BE2C (cell line): ENCODE measurements around the gene TVP23C.

ENCODE experiments used
- DNase-seq: peaks from one replicate; pipeline ENCODE4 v3.0.0-alpha.2; 2020
- H3K27me3 ChIP-seq: fragments of 250-450 bp; sonication (Bioruptor Pico); 2 replicates; pipeline ENCODE4 v1.5.1; 2020; ENCODE audit warnings: mild to moderate bottlenecking
- H3K36me3 ChIP-seq: fragments of 250-450 bp; sonication (Bioruptor Pico); 2 replicates; pipeline ENCODE4 v1.5.1; 2020; ENCODE audit warnings: mild to moderate bottlenecking
- H3K4me1 ChIP-seq: fragments of 250-450 bp; sonication (Bioruptor Pico); 2 replicates; pipeline ENCODE4 v1.5.1; 2020
- H3K4me3 ChIP-seq: 2 replicates; pipeline ENCODE4 v1.5.1; 2011; ENCODE audit warnings: low read depth, low read length
- H3K9me3 ChIP-seq: fragments of 250-450 bp; sonication (Bioruptor Pico); 2 replicates; pipeline ENCODE4 v1.5.1; 2020
- TF ChIP-seq, protein P1 (sequence below): IDR thresholded peaks from 2 replicates; pipeline ENCODE4 v1.5.1; 2012; ENCODE audit warnings: mild to moderate bottlenecking, low read depth, low read length

Gene TVP23C

DNA sequence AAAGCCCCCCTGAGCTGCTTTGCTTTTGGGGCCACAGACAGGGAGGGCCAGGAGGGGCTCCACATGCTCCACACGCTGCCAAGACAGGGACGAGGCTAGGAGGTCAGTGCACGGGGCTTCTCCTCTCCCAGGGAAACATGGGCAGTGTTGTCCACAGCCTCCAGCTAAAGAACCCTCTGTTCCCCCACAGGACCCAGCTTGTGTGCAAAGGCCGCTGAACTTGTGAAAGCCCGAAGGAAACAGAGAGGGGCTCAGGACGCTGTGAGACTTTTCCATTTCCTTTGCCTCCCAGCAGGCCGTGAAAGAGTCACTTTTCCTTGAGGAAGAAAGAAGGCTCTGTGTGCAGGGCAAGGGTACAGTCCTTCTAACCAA, 105.6 kb downstream of the TVP23C start:
- TF ChIP-seq, protein P1, sequence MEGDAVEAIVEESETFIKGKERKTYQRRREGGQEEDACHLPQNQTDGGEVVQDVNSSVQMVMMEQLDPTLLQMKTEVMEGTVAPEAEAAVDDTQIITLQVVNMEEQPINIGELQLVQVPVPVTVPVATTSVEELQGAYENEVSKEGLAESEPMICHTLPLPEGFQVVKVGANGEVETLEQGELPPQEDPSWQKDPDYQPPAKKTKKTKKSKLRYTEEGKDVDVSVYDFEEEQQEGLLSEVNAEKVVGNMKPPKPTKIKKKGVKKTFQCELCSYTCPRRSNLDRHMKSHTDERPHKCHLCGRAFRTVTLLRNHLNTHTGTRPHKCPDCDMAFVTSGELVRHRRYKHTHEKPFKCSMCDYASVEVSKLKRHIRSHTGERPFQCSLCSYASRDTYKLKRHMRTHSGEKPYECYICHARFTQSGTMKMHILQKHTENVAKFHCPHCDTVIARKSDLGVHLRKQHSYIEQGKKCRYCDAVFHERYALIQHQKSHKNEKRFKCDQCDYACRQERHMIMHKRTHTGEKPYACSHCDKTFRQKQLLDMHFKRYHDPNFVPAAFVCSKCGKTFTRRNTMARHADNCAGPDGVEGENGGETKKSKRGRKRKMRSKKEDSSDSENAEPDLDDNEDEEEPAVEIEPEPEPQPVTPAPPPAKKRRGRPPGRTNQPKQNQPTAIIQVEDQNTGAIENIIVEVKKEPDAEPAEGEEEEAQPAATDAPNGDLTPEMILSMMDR: no peak
- no peaks in the 10 kb centered on the region for H3K4me1 ChIP-seq
- no peak for DNase-seq
- no peaks in the 10 kb centered on the region for H3K27me3 ChIP-seq
- H3K36me3 ChIP-seq: no peaks in the 10 kb centered on the region
- H3K9me3 ChIP-seq: no peaks in the 10 kb centered on the region
- H3K4me3 ChIP-seq: no peak overlapping the region

DNA sequence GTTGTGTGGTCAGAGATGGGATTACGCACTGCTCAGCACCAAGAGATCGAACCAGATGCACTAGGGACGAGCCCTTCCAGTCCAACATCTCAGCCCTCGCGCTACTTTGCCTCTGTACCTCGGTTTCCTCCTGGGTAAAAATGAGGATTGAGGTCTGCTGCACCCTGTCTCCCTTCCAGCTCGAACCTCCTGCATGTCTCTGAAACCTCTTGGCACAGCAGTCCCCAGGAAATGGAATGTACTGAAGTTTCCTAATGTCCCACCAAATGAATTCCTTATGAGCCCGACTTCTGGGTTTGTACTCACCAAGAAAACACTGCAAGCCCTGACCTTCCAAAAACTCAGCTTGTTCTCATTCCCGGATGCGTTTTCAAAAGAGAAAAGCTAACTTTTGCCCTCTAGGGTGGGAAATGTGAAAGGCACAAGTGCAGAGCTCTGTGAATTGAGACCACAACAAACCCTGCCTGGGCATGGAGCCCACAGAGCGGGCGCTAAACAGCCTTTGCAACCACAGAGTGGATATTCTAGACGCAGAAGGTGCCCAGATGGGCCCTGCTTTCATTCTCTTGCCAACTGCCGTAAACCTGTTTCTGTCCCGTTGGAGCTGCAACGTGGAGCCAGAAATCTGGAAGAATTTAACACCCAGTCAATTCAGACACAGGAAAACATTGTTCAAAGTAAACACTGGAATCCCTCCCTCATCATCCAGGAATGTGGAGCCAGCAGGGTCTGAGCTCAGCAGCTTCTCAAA, 106.1 kb downstream of the TVP23C start:
- TF ChIP-seq, protein P1: no peak
- H3K4me1 ChIP-seq: no peaks in the 10 kb centered on the region
- DNase-seq: no peak
- no peaks in the 10 kb centered on the region for H3K9me3 ChIP-seq
- H3K27me3 ChIP-seq: no peaks in the 10 kb centered on the region
- no peak overlapping the region for H3K4me3 ChIP-seq
- no peaks in the 10 kb centered on the region for H3K36me3 ChIP-seq

DNA sequence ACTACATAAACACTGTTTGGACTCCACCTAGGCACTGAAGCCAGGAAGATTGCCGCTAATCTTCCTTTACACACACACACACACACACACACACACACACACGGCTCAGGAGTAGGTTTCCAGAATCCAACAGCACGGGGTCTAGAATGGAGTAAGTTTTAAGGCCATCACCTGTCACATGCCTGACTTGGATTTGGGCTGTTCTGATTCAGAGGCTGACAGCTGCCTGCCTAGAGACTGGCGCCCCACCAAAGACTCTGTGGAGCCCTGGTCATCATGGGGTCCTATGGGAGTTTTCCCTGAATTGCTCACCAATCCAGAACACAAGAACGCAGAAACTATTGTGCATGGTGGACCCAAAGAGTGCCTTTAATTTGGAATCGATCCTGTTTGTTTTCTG, 106.8 kb downstream of the TVP23C start:
- Histone ChIP-seq H3K27me3 (no peaks in the 10 kb centered on the region), H3K9me3 (no peaks in the 10 kb centered on the region), H3K4me3 (no peak overlapping the region), H3K36me3 (no peaks in the 10 kb centered on the region), H3K4me1 (no peaks in the 10 kb centered on the region)
- no peak for DNase-seq
- TF ChIP-seq, protein P1: no peak

DNA sequence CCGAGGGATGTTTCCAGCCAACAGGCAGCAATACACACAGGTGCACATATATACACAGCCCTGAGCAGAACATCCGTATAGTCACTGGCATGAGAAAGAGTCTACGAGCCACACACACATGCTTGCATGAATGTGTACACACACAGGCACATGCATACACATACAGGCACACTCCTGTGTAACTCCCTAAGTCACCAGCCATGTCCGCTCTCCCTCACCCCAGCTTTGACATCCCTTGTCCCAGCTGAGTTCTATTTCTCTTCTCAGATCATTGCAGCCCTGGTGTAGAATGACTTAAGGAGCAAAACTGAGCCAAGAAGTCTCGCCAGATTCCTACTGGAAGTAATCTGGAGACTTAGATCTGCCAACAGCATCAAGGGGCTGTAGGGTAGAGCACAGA, 108.9 kb downstream of the TVP23C start:
- H3K27me3 ChIP-seq: no peaks in the 10 kb centered on the region
- H3K4me3 ChIP-seq: no peak overlapping the region
- H3K36me3 ChIP-seq: no peaks in the 10 kb centered on the region
- TF ChIP-seq, protein P1: no peak
- no peak for DNase-seq
- no peaks in the 10 kb centered on the region for H3K9me3 ChIP-seq
- no peaks in the 10 kb centered on the region for H3K4me1 ChIP-seq

DNA sequence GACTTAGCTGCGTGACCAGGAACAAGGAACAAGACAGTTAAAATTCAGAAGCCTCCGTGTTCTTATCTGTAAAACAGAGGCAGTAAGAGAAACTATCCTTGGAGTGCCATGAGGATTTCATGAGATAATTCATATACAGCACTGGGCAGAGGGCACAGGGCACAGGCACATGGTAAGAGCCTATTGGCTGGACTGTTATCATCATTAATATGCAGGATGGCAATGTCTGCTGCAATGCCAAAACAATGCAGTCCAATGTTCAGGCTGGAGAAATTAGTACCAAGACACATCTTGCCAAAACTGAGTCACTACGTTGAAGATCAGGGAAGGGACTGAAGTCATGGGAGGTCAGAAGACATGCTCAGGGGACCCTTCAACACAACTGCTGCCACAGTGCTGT, 109.5 kb downstream of the TVP23C start:
- DNase-seq: no peak
- Histone ChIP-seq H3K4me3 (no peak overlapping the region), H3K27me3 (no peaks in the 10 kb centered on the region), H3K9me3 (no peaks in the 10 kb centered on the region), H3K36me3 (no peaks in the 10 kb centered on the region), H3K4me1 (no peaks in the 10 kb centered on the region)
- TF ChIP-seq, protein P1: no peak

DNA sequence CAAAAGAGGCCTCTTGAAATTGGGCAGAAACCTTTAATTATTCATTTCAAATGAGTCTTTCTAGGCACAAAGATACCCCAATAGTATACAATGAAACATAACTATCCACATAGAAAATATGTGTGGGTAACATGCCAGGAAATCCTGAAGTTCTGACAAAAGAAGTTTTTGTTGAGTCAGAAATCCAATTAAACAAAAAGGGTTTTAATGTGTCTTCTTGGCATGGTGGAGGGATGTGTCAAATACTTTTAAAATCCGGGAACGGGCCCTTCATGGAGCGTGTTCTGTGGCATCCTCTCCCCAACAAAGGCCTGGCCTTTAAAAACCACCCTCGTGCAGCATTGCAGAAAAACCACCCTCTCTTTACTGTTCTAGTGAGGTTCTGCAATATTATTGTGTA, 110.0 kb downstream of the TVP23C start:
- Histone ChIP-seq H3K4me3 (no peak overlapping the region), H3K4me1 (no peaks in the 10 kb centered on the region), H3K27me3 (no peaks in the 10 kb centered on the region), H3K9me3 (no peaks in the 10 kb centered on the region), H3K36me3 (no peaks in the 10 kb centered on the region)
- TF ChIP-seq, protein P1: no peak
- DNase-seq: no peak
